DMS53 (cell line): ENCODE measurements around the gene TRIO.

Experiments used
- DNase-seq: peaks from one replicate; lab custom pipeline; 2025; lab: John Stamatoyannopoulos, UW

TRIO gene

GRCh38 chr5:14557791-14558415, 414.8 kb downstream of the TRIO start:
- DNase-seq = no peak
